H9 (cell line): ENCODE results near the gene TRIM50. TPM values are rescaled to one million over a fixed set of nuclear protein-coding genes. Genes with fewer than 3 reads are reported as not detected.
"Not testable (repeated sequence)": the region's sequence is repeated elsewhere in the genome, so short reads cannot be mapped to it uniquely, and the experiment has no call there.

Experiments
- DNase-seq: peaks from one replicate; pipeline ENCODE4 v3.0.0-alpha.2; 2017
- H2AFZ ChIP-seq: one replicate; pipeline ENCODE4 v1.6.1; 2013; ENCODE audit warnings: mild to moderate bottlenecking, low read length, control low read depth, moderate library complexity
- H2AK5ac ChIP-seq: 2 replicates; pipeline ENCODE4 v1.6.1; 2013; ENCODE audit warnings: low read length, control low read depth, mixed read lengths; ENCODE audit not compliant: insufficient read length
- H2BK120ac ChIP-seq: one replicate; pipeline ENCODE4 v1.6.1; 2013; ENCODE audit warnings: low read depth, mild to moderate bottlenecking, low read length, control low read depth, inconsistent platforms; ENCODE audit not compliant: poor library complexity, severe bottlenecking
- H2BK12ac ChIP-seq: 2 replicates; pipeline ENCODE4 v1.6.1; 2013; ENCODE audit warnings: low read length, control low read depth, mixed read lengths, low read depth; ENCODE audit not compliant: insufficient read length
- H2BK15ac ChIP-seq: 2 replicates; pipeline ENCODE4 v1.6.1; 2013; ENCODE audit warnings: low read depth, low read length, control low read depth
- H2BK20ac ChIP-seq: one replicate; pipeline ENCODE4 v1.6.1; 2013; ENCODE audit warnings: low read depth, mild to moderate bottlenecking, low read length, control low read depth, inconsistent platforms; ENCODE audit not compliant: poor library complexity, severe bottlenecking
- H2BK5ac ChIP-seq: 2 replicates; pipeline ENCODE4 v1.6.1; 2013; ENCODE audit warnings: low read length, control low read depth, mixed read lengths; ENCODE audit not compliant: insufficient read length
- H3K14ac ChIP-seq: 2 replicates; pipeline ENCODE4 v1.6.1; 2013; ENCODE audit warnings: low read length, control low read depth; ENCODE audit not compliant: insufficient read depth
- H3K18ac ChIP-seq: 2 replicates; pipeline ENCODE4 v1.6.1; 2013; ENCODE audit warnings: low read depth, mild to moderate bottlenecking, mixed read lengths, low read length, control low read depth; ENCODE audit not compliant: insufficient read length
- H3K23ac ChIP-seq: 2 replicates; pipeline ENCODE4 v1.6.1; 2013; ENCODE audit warnings: low read length, control low read depth, mixed read lengths, low read depth; ENCODE audit not compliant: insufficient read length
- H3K23me2 ChIP-seq: 2 replicates; pipeline ENCODE4 v1.6.1; 2013; ENCODE audit warnings: low read depth, mild to moderate bottlenecking, mixed read lengths, low read length, control low read depth; ENCODE audit not compliant: insufficient read length, poor library complexity, severe bottlenecking
- H3K27ac ChIP-seq: 2 replicates; pipeline ENCODE4 v1.5.1; 2013; ENCODE audit warnings: low read length, control low read depth, mixed read lengths, low read depth; ENCODE audit not compliant: insufficient read length
- H3K27me3 ChIP-seq: 2 replicates; pipeline ENCODE4 v1.6.1; 2013; ENCODE audit warnings: low read length, control low read depth, inconsistent platforms; ENCODE audit not compliant: insufficient read depth
- H3K4ac ChIP-seq: 2 replicates; pipeline ENCODE4 v1.6.1; 2013; ENCODE audit warnings: low read depth, mild to moderate bottlenecking, control low read depth, inconsistent platforms, low read length, moderate library complexity
- H3K4me1 ChIP-seq: 2 replicates; pipeline ENCODE4 v1.6.1; 2013; ENCODE audit warnings: low read length, control low read depth, inconsistent platforms; ENCODE audit not compliant: insufficient read depth
- H3K4me2 ChIP-seq: 2 replicates; pipeline ENCODE4 v1.6.1; 2013; ENCODE audit warnings: low read length, control low read depth, mixed read lengths; ENCODE audit not compliant: insufficient read length, insufficient read depth
- H3K56ac ChIP-seq: 2 replicates; pipeline ENCODE4 v1.6.1; 2013; ENCODE audit warnings: low read depth, mild to moderate bottlenecking, mixed read lengths, low read length, control low read depth; ENCODE audit not compliant: insufficient read length
- H3K79me1 ChIP-seq: 2 replicates; pipeline ENCODE4 v1.6.1; 2013; ENCODE audit warnings: low read depth, mild to moderate bottlenecking, moderate library complexity, low read length, control low read depth, inconsistent platforms; ENCODE audit not compliant: insufficient read depth, poor library complexity, severe bottlenecking
- H3K79me2 ChIP-seq: 2 replicates; pipeline ENCODE4 v1.6.1; 2013; ENCODE audit warnings: low read length, control low read depth, inconsistent platforms; ENCODE audit not compliant: insufficient read depth
- H3K9ac ChIP-seq: 2 replicates; pipeline ENCODE4 v1.6.1; 2013; ENCODE audit warnings: low read length, control low read depth, mixed read lengths; ENCODE audit not compliant: insufficient read length; ENCODE audit errors: extremely low read depth
- H3K9me3 ChIP-seq: one replicate; pipeline ENCODE4 v1.6.1; 2013; ENCODE audit warnings: low read depth, low read length, inconsistent platforms; ENCODE audit not compliant: control insufficient read depth
- H3T11ph ChIP-seq: one replicate; pipeline ENCODE4 v1.6.1; 2013; ENCODE audit warnings: mild to moderate bottlenecking, low read length, control low read depth, inconsistent platforms
- H4K20me1 ChIP-seq: one replicate; pipeline ENCODE4 v1.6.1; 2013; ENCODE audit not compliant: control insufficient read depth, insufficient read length, insufficient read depth
- H4K5ac ChIP-seq: 2 replicates; pipeline ENCODE4 v1.6.1; 2013; ENCODE audit warnings: low read depth, mild to moderate bottlenecking, mixed read lengths, low read length, control low read depth; ENCODE audit not compliant: insufficient read length
- H4K8ac ChIP-seq: replicated peaks from 2 replicates; pipeline ENCODE4 v1.6.1; 2013; ENCODE audit warnings: low read length, control low read depth, mixed read lengths, low read depth; ENCODE audit not compliant: insufficient read length
- H4K91ac ChIP-seq: 2 replicates; pipeline ENCODE4 v1.6.1; 2013; ENCODE audit warnings: low read depth, mild to moderate bottlenecking, moderate library complexity, mixed read lengths, low read length, control low read depth; ENCODE audit not compliant: insufficient read length
- H3K27ac Mint-ChIP-seq, 3 experiments: 2 replicates in 2 of 3; 3 replicates in 1 of 3; pipeline ENCODE4 v1.8.0; 2020 to 2021; ENCODE audit warnings: mixed read lengths in 3 of 3, mild to moderate bottlenecking in 1 of 3, moderate library complexity in 1 of 3
- H3K27me3 Mint-ChIP-seq: 2 replicates; pipeline ENCODE4 v1.8.0; 2021; ENCODE audit warnings: low read depth, mild to moderate bottlenecking, moderate library complexity, mixed read lengths
- H3K36me3 Mint-ChIP-seq, 3 experiments: 2 replicates in 2 of 3; 3 replicates in 1 of 3; pipeline ENCODE4 v1.8.0; 2020 to 2021; ENCODE audit warnings: low read depth in 3 of 3, mixed read lengths in 3 of 3; ENCODE audit not compliant: insufficient read depth in 1 of 3
- H3K4me1 Mint-ChIP-seq, 2 experiments: 2 replicates each; pipeline ENCODE4 v1.8.0; 2020; ENCODE audit warnings: mixed read lengths in 2 of 2
- H3K4me3 Mint-ChIP-seq, 2 experiments: 2 replicates in 1 of 2; 3 replicates in 1 of 2; pipeline ENCODE4 v1.8.0; 2020 to 2021; ENCODE audit warnings: mild to moderate bottlenecking in 2 of 2, mixed read lengths in 2 of 2, moderate library complexity in 1 of 2
- H3K9me3 Mint-ChIP-seq, 2 experiments: 2 replicates in 1 of 2; 3 replicates in 1 of 2; pipeline ENCODE4 v1.8.0; 2020; ENCODE audit warnings: mild to moderate bottlenecking in 2 of 2, mixed read lengths in 2 of 2, moderate library complexity in 1 of 2
- WGBS: extraction: QIAGEN DNeasy Blood & Tissue Kit; methylation state at CpG from one replicate; pipeline ENCODE4 v1.1.7; 2013; ENCODE audit warnings: missing lambda C conversion rate, low lambda C conversion rate, mixed read lengths; ENCODE audit not compliant: insufficient read length; ENCODE audit errors: extremely low coverage; 5-methylcytosine and 5-hydroxymethylcytosine counted together
- total RNA-seq: library from RNA; stranded (reverse); gene quantifications from 2 replicates; pipeline ENCODE4 v1.2.1, GENCODE V29; 2021
- TF ChIP-seq, protein P1 (sequence below): fragments of 200-600 bp; sonication (generic); conservative IDR thresholded peaks from 3 replicates; pipeline ENCODE4 v1.8.0; 2021; ENCODE audit warnings: antibody characterized with exemption, mild to moderate bottlenecking

The TRIM50 gene
- total RNA-seq, 1 experiment from 2014 or later = not detected

DNA sequence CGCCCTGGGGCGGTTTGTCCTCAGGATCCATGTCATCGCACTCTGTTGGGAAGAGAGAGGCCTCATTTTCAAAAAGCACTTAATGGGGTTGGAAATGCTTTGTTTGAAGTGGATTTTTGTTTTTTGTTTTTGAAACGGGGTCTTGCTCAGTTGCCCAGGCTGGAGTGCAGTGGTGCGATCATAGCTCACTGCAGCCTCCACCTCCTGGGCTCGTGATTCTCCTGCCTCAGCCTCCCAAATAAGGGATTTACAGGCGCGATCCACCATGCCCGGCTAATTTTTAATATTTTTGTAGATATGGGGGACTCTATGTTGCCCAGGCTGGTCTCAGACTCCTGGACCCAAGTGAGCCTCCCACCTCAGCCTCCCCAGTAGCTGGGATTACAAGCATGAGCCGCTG, 814 bp upstream of the TRIM50 start:
- no peaks in the 10 kb centered on the region for H3K27me3 ChIP-seq
- no peak overlapping the region for H4K8ac ChIP-seq
- H3K56ac ChIP-seq = no peak overlapping the region
- H3K23ac ChIP-seq = no peak overlapping the region
- H3K18ac ChIP-seq = no peak overlapping the region
- no peak overlapping the region for H2BK120ac ChIP-seq
- H3K4me1 ChIP-seq = 0 out of 2 replicates have a peak, but pooled peaks cover 2% of the 10 kb centered on the region
- no peak overlapping the region for H3K9ac ChIP-seq
- DNase-seq = no peak
- no peaks in the 10 kb centered on the region for H3K9me3 ChIP-seq
- H4K5ac ChIP-seq = no peak overlapping the region
- H3K4me3 Mint-ChIP-seq = no peak overlapping the region
- no peaks in the 10 kb centered on the region for H3K36me3 Mint-ChIP-seq
- H3K23me2 ChIP-seq = no peaks in the 10 kb centered on the region
- no peak overlapping the region for H2AK5ac ChIP-seq
- no peak overlapping the region for H2BK12ac ChIP-seq
- no peak overlapping the region for H3K4me2 ChIP-seq
- H3K9me3 Mint-ChIP-seq = no peaks in the 10 kb centered on the region; a peak in 1 of 5 replicates
- no peak overlapping the region for H2BK20ac ChIP-seq
- H4K91ac ChIP-seq = no peak overlapping the region
- H3K4ac ChIP-seq = no peak overlapping the region
- TF ChIP-seq, protein P1, sequence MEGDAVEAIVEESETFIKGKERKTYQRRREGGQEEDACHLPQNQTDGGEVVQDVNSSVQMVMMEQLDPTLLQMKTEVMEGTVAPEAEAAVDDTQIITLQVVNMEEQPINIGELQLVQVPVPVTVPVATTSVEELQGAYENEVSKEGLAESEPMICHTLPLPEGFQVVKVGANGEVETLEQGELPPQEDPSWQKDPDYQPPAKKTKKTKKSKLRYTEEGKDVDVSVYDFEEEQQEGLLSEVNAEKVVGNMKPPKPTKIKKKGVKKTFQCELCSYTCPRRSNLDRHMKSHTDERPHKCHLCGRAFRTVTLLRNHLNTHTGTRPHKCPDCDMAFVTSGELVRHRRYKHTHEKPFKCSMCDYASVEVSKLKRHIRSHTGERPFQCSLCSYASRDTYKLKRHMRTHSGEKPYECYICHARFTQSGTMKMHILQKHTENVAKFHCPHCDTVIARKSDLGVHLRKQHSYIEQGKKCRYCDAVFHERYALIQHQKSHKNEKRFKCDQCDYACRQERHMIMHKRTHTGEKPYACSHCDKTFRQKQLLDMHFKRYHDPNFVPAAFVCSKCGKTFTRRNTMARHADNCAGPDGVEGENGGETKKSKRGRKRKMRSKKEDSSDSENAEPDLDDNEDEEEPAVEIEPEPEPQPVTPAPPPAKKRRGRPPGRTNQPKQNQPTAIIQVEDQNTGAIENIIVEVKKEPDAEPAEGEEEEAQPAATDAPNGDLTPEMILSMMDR = no peak
- no peak overlapping the region for H2BK5ac ChIP-seq
- no peak overlapping the region for H3K14ac ChIP-seq
- no peak overlapping the region for H3K27ac ChIP-seq
- H2AFZ ChIP-seq = no peak overlapping the region
- H3K79me1 ChIP-seq = no peaks in the 10 kb centered on the region
- no CpG with 5 or more reads among the region's 10 CpGs for WGBS
- H3K4me1 Mint-ChIP-seq = peaks cover 12 to 24% of the 10 kb centered on the region in 2 experiments
- no peaks in the 10 kb centered on the region for H4K20me1 ChIP-seq
- no peak overlapping the region for H3K27ac Mint-ChIP-seq
- no peak overlapping the region for H2BK15ac ChIP-seq
- no peak overlapping the region for H3T11ph ChIP-seq
- peaks cover 2% of the 10 kb centered on the region for H3K27me3 Mint-ChIP-seq
- no peaks in the 10 kb centered on the region for H3K79me2 ChIP-seq

DNA sequence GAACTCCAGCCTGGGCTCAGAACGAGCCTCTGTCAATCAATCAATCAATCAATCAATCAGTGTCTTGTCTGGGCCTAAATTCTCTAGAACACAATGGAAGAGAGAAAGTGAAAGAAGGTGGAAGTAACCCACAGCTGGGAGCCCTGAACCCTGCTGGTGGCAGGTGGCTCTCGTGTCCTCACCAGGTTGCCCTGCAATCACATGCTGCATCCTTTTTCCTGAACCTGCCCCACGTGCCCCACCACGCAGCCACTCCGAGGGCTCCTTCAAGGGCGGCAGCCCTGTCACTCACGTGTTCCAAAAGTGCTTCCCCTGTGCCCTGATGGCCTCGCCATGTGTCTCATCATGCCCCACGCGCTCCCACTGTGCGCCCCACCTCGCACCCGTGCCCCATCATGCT, 433 bp downstream of the TRIM50 start:
- not testable (repeated sequence) for DNase-seq, H3K36me3 Mint-ChIP-seq, H3K4me1 ChIP-seq, H3K27ac Mint-ChIP-seq, H3K4ac ChIP-seq, H3K4me2 ChIP-seq, H2AFZ ChIP-seq, H4K91ac ChIP-seq, H2AK5ac ChIP-seq, H3K56ac ChIP-seq, H3K4me3 Mint-ChIP-seq, H3T11ph ChIP-seq, H4K5ac ChIP-seq, H3K27me3 ChIP-seq, H3K18ac ChIP-seq, H3K27ac ChIP-seq, H2BK120ac ChIP-seq, H4K8ac ChIP-seq, H3K23me2 ChIP-seq, H3K9me3 Mint-ChIP-seq, H2BK20ac ChIP-seq, H3K23ac ChIP-seq, H3K9me3 ChIP-seq, H3K14ac ChIP-seq, H2BK12ac ChIP-seq, H4K20me1 ChIP-seq, H3K27me3 Mint-ChIP-seq, H2BK5ac ChIP-seq, H3K79me1 ChIP-seq, H3K9ac ChIP-seq, H2BK15ac ChIP-seq, H3K79me2 ChIP-seq
- no CpG with 5 or more reads among the region's 13 CpGs for WGBS
- H3K4me1 Mint-ChIP-seq = peaks cover 12 to 23% of the 10 kb centered on the region in 2 experiments
